NCI-H345 treated with DMSO at 0.1 percent for 48 hours (cell line): ENCODE results near the gene EPB41L1.
A peak's percentile ranks its signal among the peaks of the same experiment; 100 is the strongest.

Experiments used
- DNase-seq: peaks from one replicate; lab custom pipeline; 2025; ENCODE audit not compliant: unreplicated experiment; lab: John Stamatoyannopoulos, UW

Gene EPB41L1

DNA sequence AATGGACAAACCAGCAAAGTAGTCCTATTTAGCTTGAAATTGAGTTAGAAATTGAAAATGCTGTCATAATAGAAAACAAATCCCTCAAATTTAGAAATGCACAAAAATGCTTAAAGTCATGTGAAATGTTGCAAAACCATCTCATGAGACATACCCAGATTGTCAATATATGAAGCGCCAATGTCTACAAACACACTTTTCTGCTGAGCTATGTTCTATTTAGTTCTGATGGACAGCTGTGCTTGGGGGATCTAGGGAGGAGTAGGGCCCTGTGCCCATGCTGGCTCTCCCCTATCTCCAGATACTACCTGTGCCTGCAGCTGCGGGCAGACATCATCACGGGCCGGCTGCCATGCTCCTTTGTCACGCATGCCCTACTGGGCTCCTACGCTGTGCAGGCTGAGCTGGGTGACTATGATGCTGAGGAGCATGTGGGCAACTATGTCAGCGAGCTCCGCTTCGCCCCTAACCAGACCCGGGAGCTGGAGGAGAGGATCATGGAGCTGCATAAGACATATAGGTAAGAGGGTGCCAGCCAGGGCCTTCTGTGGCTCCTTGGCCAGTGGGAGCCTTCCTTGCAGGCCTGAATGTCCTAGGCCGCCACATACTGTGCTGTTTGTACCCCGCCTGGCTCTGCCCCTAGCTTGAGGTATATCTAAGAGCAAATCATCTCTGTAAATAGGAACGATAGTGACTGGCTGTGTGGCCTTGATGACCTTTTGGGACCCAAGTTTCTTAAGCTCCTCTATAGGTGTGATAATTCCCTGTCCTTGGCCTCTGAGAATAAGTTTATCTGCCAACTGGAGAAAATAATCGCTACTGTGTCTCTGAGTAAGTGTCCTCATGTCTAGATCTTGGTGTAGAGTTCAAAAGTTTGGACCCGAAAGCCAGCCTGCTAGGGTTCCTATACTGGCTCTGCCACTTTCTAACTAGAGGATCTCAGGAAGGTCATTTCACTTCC is 30.6 kb downstream of the EPB41L1 start:
- DNase-seq = no peak

- DNase-seq = no peak
Measured at GRCh38 chr20:36193977-36194712, 39.6 kb downstream of the EPB41L1 start.

DNA sequence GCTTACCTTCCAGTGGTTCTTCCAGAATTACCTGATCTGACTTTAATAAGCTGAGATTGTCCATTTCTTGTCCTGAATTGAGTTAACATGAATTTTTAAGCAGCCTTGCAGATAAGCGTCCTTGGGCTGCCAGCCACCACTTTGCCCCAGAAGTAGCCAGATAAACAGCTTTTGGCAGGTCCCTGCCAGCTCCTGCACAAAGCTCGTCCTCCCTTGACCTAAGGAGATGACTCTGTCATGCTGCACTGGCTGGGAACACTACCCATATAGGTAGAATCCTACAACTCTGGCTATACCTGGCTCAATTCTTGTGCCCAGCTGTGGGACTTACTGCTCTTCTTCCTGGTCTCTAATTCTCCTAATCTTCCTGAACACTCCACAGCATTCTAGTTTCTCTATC is 42.1 kb downstream of the EPB41L1 start:
- DNase-seq = no peak

GRCh38 chr20:36197271-36197670 is 42.7 kb downstream of the EPB41L1 start:
- DNase-seq = no peak

GRCh38 chr20:36199345-36200257 is 45.1 kb downstream of the EPB41L1 start:
- peak; percentile 70 for DNase-seq

DNA sequence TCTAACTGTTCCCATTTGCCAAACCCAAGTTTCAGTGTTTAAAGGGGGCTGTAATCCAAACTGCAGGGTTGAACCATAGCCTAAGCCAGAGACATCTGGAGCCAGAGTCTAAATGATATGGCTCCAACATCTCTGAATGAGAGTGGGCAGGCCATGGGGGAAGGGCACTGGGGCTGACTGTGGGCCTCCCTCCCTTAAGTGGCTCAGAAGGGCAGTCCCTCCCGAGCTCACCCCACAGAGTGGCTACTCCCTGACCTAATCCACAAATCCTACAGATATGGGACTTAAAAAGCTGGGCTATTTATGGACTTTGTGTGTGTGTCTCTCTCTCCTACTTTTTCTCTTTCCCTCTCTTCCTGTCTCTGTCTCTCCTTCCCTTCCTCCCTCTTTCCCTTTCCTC is 45.9 kb downstream of the EPB41L1 start:
- no peak for DNase-seq

DNA sequence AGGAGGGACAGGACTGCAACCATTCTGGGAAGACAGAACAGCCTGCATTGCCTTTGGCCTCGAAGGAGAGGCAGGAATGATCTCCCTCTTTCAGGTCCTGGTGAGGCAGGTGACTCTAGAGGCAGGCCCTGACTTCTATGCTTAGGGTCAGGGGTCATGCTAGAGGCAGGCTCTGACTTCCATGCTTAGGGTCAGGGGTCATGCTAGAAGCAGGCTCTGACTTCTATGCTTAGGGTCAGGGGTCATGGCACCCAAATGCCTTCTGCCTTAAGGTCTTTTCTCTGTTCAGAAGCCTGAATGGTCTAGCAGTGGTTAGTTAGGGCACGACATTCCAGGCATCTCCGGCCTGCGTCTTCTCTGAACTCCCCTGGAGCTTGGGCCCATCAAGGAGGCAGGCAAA is 46.7 kb downstream of the EPB41L1 start:
- no peak for DNase-seq

GRCh38 chr20:36202891-36203338 is 48.4 kb downstream of the EPB41L1 start:
- peak; percentile 32 for DNase-seq

DNA sequence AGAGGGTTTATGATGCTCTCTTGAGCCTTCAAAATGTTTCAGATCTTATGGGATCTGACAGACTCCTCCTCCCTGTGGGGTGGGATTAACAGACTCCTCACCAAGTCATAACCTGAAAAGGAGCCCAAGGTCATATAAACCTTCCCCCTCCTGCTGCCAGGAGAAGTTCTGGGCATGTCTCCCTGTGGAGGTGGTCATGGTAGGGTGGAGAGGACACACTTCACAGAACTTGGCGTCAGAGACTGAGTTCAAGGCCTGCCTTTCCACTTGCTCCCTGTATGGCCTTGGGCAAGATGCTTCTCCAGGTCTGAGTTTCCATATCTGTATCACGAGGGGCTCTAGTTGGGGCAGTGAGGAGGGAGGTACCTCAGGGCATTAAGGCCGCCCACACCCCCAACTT is 49.3 kb downstream of the EPB41L1 start:
- no peak for DNase-seq

- DNase-seq = no peak
Measured at GRCh38 chr20:36205026-36205425, 50.5 kb downstream of the EPB41L1 start.

DNA sequence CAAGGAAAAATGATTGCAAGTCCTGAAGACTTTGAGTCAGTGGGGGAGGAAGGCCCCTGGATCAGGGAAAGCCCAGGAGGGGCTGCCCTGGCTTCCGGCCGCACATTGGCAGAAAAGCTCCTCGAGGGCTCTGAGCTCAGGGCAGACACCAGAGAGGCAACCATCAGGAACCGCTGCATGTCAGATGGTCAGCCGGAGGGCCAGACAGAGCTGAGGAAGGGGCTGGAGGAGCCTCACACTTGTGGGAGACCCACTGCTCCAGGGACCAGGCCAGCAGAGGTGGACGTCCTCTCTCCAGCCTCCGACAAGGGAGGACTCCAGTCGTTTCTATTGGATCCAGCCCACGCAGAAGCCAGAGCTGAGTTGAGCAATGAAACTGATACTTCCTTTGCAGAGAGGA is 51.5 kb downstream of the EPB41L1 start:
- DNase-seq = no peak

GRCh38 chr20:36206641-36207040 is 52.1 kb downstream of the EPB41L1 start:
- DNase-seq = no peak

DNA sequence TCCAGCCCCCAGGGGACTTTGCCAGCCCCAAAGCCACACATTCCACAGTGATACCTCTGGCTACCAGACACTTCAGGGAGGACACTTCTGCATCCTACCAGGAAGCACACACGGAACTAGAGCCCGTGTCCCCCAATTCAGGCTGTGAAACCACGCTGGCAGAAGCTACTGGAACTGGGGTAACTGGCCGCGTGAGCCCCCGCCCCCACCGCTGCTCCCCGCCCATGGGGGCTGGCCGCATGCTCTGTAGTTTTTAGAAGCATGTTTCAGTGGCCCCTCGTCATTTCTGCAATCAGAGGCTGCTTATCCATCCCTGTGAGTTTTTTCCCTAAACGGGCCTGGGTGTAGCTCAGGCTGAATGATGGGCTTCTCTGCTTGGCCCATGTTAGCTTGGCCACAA is 53.1 kb downstream of the EPB41L1 start:
- no peak for DNase-seq

DNA sequence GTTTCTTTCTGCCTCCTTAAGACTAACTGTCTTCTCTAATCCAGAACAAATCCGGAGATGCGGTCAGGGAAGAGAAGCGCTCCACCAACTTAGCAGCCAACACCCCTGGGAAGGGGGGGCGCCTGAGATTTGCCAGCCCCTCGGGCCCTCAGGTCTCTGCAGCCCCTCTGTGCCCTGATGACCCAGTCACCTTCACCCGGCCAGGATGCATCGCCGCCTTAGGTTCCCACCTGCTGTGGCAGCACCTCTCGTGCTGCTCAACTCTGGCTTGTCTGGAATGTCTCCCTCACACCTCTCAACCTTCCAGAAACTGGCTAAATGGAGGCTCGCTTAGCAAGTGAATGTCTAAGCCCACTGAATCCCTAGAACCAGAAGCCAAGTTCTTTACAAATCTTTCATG is 53.7 kb downstream of the EPB41L1 start:
- DNase-seq = no peak

DNA sequence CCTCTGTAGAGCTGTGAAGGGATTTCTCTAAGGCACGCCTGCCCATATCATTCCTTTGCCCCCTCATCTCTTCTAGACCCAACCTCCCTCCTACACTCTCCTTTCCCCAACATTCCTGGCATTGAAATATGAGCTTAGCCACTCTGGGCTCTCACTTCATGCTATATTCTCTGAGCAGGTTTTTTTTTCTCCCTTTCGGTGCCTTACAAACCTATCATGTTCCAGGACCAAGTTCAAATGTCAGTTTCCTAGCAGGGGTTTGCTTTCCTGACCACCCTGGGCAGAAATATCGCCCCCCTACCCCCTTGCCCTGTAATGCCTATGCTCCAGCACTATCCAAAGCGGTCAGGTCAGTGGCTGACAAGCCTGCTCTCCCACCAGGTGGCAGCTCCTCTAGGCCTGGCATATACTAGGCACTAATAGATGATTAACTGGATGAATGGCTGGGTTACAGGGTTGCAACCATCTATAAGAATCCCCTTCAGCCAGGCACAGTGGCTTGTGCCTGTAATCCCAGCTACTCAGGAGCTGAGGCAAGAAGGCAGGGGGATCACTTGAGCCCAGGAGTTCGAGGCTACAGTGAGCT is 56.0 kb downstream of the EPB41L1 start:
- no peak for DNase-seq

DNA sequence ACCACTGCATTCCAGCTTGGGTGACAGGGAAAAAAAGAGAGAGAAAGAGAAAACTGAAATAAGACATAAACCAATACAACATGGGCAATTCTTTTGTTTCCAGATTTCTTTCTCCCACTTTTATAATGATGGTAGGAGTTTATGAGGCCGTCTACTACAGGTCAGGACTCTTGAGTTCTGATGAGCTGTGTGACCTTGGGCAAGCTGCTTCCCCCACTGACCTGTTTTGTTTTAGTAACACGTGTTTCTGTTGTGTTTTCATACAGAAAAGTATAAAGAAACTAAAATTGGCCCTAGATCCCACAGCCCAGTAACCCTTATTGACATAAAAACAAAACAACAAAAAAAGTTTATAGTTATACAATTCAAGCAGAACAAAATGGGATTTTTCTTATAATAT is 58.8 kb downstream of the EPB41L1 start:
- no peak for DNase-seq

GRCh38 chr20:36214684-36215256 is 60.2 kb downstream of the EPB41L1 start:
- DNase-seq = no peak

DNA sequence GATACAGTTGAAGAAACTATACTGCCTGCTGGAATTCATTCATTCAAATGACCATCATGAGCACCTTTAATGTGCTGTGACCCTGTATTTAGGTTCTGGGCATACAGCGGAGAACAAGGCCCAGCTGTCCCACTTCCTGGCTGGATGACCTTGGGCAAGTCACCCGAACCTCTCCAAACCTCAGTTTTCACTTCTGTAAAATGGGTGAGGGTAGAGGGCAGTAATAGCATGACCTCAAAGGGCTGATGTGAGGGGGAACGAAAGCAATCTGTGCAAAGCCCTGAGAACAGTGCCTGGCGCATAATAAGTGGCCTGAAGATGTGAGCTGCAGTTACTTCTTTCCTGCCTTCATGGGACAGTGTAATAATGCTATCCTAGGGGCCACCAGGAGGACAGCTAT is 61.2 kb downstream of the EPB41L1 start:
- no peak for DNase-seq

DNA sequence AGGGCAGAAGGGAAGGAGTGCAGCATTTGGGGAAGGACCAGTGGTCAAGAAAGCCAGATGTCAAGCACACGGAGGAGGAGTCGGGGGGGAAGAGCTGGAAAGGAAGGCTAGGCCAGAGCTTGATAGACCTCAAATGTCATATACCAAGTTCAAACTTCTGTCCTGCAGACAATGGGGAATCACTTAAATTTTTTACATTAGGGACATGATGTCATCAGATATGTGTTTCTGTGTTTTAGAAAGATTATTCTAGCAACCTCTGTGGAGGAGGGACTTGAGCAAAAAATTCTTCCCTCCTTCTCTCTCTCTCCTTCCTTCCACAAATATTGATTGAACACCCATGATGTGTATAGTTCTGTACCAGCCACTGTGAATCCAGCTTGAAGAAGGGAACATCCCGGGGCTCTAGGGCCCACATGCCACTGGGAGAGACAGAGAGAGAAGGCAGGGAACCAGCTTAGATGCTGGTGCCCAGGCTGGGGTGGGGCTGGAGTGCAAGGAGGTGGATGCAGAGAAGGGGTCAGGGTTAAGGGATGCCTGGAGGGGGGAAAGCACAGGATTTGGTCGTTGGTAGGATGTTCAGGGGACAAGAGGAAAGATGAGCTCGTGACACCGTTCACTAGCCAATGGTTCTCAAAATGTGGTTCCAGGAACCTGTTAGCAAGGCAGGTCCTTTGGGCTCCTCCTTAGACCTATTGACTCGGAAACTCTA is 61.9 kb downstream of the EPB41L1 start:
- DNase-seq = no peak

- DNase-seq = no peak
Measured at GRCh38 chr20:36217226-36217625, 62.7 kb downstream of the EPB41L1 start.
